Myocyte (in vitro differentiated cells): ENCODE data around the gene C1QL1. TPM values are rescaled to one million over a fixed set of nuclear protein-coding genes. Genes with fewer than 3 reads are reported as not detected.

Experiments
- DNase-seq: peaks from one replicate; pipeline ENCODE4 v3.0.0-alpha.2; 2012; ENCODE audit warnings: low read depth
- polyA plus RNA-seq: library from polyadenylated mRNA; unstranded; fragments of >200 nt; gene quantifications from one replicate; pipeline ENCODE4 v1.2.1, GENCODE V29; 2012; ENCODE audit warnings: missing spikeins
- total RNA-seq: library from RNA; depleted of rRNA; stranded (reverse); fragments of >200 nt; gene quantifications from 2 replicates; pipeline ENCODE4 v1.2.3, GENCODE V29; 2014

C1QL1 gene
- total RNA-seq, result 0.11 TPM in 1 of 2 replicates, not detected in the other
- 0.84 TPM for polyA plus RNA-seq

- DNase-seq, result peak; percentile 93
Observed at GRCh38 chr17:44968225-44969143, at the start of gene C1QL1. Gene C1QL1, minus strand, starts transcription at chr17:44968303. Its CDS starts 255 bp downstream, at chr17:44968048.

GRCh38 chr17:45016823-45017222 is 48.7 kb upstream of the C1QL1 start:
- peak; percentile 25 for DNase-seq

GRCh38 chr17:45016237-45016636 is 48.1 kb upstream of the C1QL1 start:
- DNase-seq, result no peak

GRCh38 chr17:45013021-45013997 is 45.2 kb upstream of the C1QL1 start:
- peak; percentile 75 for DNase-seq

- DNase-seq, result no peak
Observed at GRCh38 chr17:45011767-45012166, 43.7 kb upstream of the C1QL1 start.

GRCh38 chr17:45009676-45010467 is 41.8 kb upstream of the C1QL1 start:
- peak; percentile 32 for DNase-seq

- no peak for DNase-seq
Observed at GRCh38 chr17:45008216-45008615, 40.1 kb upstream of the C1QL1 start.

- peak; percentile 10 for DNase-seq
Observed at GRCh38 chr17:45006927-45007461, 38.9 kb upstream of the C1QL1 start.

DNA sequence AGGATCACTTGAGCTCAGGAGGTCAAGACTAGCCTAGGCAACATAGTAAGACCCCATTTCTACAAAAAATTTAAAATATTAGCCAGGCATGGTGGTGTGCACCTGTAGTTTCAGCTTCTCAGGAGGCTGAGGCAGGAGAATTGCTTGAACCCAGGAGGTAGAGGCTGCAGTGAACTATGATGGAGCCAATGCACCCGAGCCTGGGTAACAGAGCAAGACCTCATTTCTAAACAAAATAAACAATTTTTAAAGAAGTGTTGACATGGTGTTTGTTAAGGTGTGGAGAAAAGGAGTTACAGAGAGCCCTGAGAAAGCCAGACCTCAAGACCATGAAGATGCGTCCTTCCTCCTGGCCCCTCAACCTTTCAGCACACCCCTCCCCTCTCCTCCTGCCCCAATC is 37.6 kb upstream of the C1QL1 start:
- DNase-seq, result no peak

GRCh38 chr17:45004388-45004787 is 36.3 kb upstream of the C1QL1 start:
- no peak for DNase-seq

- no peak for DNase-seq
Observed at GRCh38 chr17:45003877-45004276, 35.8 kb upstream of the C1QL1 start.

- no peak for DNase-seq
Observed at GRCh38 chr17:45001310-45001709, 33.2 kb upstream of the C1QL1 start.

GRCh38 chr17:44999433-44999832 is 31.3 kb upstream of the C1QL1 start:
- no peak for DNase-seq

- DNase-seq, result no peak
Observed at GRCh38 chr17:44998646-44999045, 30.5 kb upstream of the C1QL1 start.

GRCh38 chr17:44997733-44998520 is 29.8 kb upstream of the C1QL1 start:
- peak; percentile 81 for DNase-seq

DNA sequence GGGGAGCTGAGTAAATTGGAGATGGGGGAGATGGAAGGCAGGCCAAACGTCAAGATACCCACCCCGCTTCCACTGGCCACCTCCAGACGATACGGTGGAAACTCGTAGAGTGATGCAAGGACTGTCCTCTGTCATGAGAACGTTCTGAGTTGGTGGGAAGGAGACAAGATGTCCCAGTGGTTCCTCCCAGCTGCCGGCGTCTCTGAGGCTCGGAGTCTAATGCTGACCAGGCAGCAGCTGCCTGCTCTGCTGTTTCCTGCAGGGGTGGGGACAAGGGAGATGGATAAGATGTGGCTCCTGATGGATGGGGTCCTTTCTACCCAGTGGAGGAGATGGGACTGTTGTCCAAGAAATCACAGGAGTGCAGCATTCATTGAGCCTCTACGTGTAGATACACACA is 28.2 kb upstream of the C1QL1 start:
- peak; percentile 40 for DNase-seq

DNA sequence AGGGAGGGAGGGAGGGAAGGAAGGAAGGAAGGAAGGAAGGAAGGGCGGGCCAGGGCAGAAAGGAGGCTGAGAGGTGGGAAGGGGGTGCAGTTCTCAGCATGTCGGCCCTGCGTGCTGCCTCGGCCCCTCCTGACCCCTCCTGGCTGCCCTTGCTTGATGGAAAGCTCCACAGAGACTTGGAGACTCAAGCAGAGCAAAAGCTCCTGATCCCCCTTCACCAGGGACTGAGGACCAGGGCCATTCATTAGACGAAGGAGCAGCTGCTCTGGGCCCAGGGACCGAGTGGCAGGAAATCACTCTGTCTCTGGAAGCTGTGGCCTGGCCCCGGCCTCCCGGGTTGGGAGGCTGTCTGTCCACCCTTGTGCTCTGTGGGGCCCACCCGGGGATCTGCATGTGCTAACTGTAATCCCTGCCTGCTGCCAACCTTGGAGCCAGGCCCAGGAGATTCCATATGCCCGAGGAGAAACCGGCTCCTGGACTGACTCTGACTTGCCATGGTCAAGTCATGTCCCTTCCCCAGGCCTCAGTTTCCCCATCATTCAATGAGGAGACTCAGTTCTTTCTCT is 27.4 kb upstream of the C1QL1 start:
- peak; percentile 22 for DNase-seq

GRCh38 chr17:44992242-44992939 is 24.3 kb upstream of the C1QL1 start:
- no peak for DNase-seq

DNA sequence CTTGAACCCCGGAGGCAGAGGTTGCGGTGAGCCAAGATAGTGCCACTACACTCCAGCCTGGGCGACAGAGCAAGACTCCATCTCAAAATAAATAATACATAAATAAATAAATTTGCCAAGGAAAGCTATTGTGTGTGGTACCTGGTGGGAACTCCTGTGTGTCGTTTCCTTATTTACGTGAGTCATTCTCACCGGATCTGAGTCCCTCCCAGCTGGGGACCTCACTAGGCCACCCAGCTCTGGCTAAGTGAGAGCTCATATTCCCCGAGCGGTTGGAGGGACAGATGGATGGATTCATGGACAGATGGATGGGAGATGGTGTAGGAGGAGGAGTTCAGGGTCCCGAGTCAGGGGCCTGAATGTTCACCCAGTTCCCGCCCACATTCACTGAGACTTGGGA is 22.9 kb upstream of the C1QL1 start:
- DNase-seq, result no peak
